DOHH2 (cell line): Measurements from ENCODE around the gene TTC39A.

Experiments used
- H3F3A ChIP-seq: fragments of 200-600 bp; sonication (generic), shearing (Covaris generic); 2 replicates; pipeline ENCODE4 v1.6.0; 2016; ENCODE audit warnings: antibody characterized with exemption, mild to moderate bottlenecking; ENCODE audit not compliant: control insufficient read depth, insufficient read depth
- H3K27ac ChIP-seq: fragments of 200-600 bp; sonication (generic); 2 replicates; pipeline ENCODE4 v1.5.1; 2014; ENCODE audit warnings: low read depth, mild to moderate bottlenecking, low read length, moderate library complexity
- H3K27me3 ChIP-seq: fragments of 200-600 bp; sonication (generic); 2 replicates; pipeline ENCODE4 v1.6.1; 2014; ENCODE audit warnings: mild to moderate bottlenecking, low read length, mixed read lengths; ENCODE audit not compliant: control insufficient read depth
- H3K36me3 ChIP-seq: fragments of 200-600 bp; sonication (generic); 2 replicates; pipeline ENCODE4 v1.6.1; 2014; ENCODE audit warnings: mild to moderate bottlenecking, low read length, moderate library complexity, mixed read lengths; ENCODE audit not compliant: control insufficient read depth
- H3K4me1 ChIP-seq: fragments of 200-600 bp; sonication (generic); 2 replicates; pipeline ENCODE4 v1.6.1; 2014; ENCODE audit warnings: mild to moderate bottlenecking, low read length, mixed read lengths; ENCODE audit not compliant: control insufficient read depth
- H3K4me2 ChIP-seq: fragments of 200-600 bp; sonication (generic); 2 replicates; pipeline ENCODE4 v1.6.0; 2014; ENCODE audit warnings: mild to moderate bottlenecking, low read length, moderate library complexity
- H3K4me3 ChIP-seq: fragments of 200-600 bp; sonication (generic); 2 replicates; pipeline ENCODE4 v1.5.1; 2014; ENCODE audit warnings: mild to moderate bottlenecking, low read length, mixed read lengths
- H3K79me2 ChIP-seq: fragments of 200-600 bp; sonication (generic); 2 replicates; pipeline ENCODE4 v1.6.1; 2014; ENCODE audit warnings: mild to moderate bottlenecking, low read length, mixed read lengths; ENCODE audit not compliant: control insufficient read depth
- H3K9me2 ChIP-seq: fragments of 200-600 bp; sonication (generic); replicated peaks from 2 replicates; pipeline ENCODE4 v1.6.1; 2014; ENCODE audit warnings: mild to moderate bottlenecking, low read length, mixed read lengths; ENCODE audit not compliant: control insufficient read depth
- H3K9me3 ChIP-seq: fragments of 200-600 bp; sonication (generic); 2 replicates; pipeline ENCODE4 v1.6.1; 2014; ENCODE audit warnings: antibody characterized with exemption, low read length, mixed read lengths; ENCODE audit not compliant: control insufficient read depth, insufficient read depth
- H4K20me1 ChIP-seq: fragments of 200-600 bp; sonication (generic); 2 replicates; pipeline ENCODE4 v1.6.0; 2014; ENCODE audit warnings: low read depth, mild to moderate bottlenecking, antibody characterized with exemption, low read length, moderate library complexity; ENCODE audit not compliant: control insufficient read depth, insufficient read depth
- EZH2phosphoT487 ChIP-seq: fragments of 200-600 bp; sonication (generic); IDR thresholded peaks from 2 replicates; pipeline ENCODE4 v1.6.1; 2017; ENCODE audit warnings: borderline replicate concordance, mild to moderate bottlenecking, antibody characterized with exemption, low read length, moderate library complexity, mixed read lengths
- TF ChIP-seq, protein P1 (sequence below): fragments of 200-600 bp; sonication (generic); IDR thresholded peaks from one replicate; pipeline ENCODE4 v1.5.1; 2014; ENCODE audit warnings: antibody characterized with exemption, mild to moderate bottlenecking, low read depth, low read length; ENCODE audit not compliant: poor library complexity, severe bottlenecking

Gene TTC39A

DNA sequence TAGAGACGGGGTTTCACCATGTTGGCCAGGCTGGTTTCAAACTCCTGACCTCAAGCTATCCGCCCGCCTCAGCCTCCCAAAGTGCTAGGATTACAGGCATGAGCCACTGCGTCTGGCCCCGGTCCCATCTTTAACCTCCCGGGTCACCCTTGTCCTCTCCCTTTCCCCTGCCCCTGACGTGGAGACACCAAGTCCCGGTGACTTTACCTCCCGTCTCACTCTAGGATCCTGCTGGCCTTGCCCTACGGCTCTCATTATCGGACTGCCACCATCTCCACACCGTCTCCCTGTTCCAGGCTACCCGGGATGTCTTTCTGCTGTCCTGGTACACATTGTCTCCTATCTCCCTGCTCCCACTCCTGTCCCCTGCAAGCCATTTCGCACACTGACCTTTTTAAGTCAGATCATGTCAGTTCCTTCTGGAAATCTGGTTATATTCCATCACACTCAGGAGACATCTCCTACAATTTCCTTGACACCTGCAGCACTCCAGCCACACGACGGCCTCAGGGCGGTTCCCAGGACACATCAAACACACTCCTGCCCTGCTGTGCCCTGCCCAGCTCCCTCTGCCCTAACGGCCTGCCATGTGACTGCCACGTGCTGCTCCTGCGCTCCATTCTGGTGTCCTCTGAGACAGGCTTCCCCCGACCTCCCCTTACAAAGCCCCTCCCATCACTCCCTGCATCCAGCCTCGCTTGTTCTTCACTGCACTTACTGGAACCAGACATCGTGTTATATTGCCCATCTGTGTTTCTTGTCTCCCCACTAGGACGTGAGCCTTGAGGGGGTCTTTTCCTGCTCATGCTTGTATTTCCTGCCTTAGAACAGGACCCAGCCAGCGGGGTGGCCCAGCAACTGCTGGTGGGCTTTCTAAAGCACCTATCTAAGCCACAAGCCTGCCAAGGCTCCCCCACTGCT is 32.7 kb downstream of the TTC39A start:
- Histone ChIP-seq H3K4me3 (peak overlapping the region; percentile 63), H3F3A (no peaks in the 10 kb centered on the region), H3K9me2 (no peaks in the 10 kb centered on the region), H3K27ac (no peak overlapping the region), H3K27me3 (peaks cover 9% of the 10 kb centered on the region), H3K36me3 (no peaks in the 10 kb centered on the region), H4K20me1 (no peaks in the 10 kb centered on the region), H3K4me1 (peaks cover 7% of the 10 kb centered on the region), H3K79me2 (no peaks in the 10 kb centered on the region), H3K9me3 (no peaks in the 10 kb centered on the region), H3K4me2 (peak overlapping the region; percentile 69)
- no peak for TF ChIP-seq EZH2phosphoT487
- TF ChIP-seq, protein P1, sequence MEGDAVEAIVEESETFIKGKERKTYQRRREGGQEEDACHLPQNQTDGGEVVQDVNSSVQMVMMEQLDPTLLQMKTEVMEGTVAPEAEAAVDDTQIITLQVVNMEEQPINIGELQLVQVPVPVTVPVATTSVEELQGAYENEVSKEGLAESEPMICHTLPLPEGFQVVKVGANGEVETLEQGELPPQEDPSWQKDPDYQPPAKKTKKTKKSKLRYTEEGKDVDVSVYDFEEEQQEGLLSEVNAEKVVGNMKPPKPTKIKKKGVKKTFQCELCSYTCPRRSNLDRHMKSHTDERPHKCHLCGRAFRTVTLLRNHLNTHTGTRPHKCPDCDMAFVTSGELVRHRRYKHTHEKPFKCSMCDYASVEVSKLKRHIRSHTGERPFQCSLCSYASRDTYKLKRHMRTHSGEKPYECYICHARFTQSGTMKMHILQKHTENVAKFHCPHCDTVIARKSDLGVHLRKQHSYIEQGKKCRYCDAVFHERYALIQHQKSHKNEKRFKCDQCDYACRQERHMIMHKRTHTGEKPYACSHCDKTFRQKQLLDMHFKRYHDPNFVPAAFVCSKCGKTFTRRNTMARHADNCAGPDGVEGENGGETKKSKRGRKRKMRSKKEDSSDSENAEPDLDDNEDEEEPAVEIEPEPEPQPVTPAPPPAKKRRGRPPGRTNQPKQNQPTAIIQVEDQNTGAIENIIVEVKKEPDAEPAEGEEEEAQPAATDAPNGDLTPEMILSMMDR = no peak

DNA sequence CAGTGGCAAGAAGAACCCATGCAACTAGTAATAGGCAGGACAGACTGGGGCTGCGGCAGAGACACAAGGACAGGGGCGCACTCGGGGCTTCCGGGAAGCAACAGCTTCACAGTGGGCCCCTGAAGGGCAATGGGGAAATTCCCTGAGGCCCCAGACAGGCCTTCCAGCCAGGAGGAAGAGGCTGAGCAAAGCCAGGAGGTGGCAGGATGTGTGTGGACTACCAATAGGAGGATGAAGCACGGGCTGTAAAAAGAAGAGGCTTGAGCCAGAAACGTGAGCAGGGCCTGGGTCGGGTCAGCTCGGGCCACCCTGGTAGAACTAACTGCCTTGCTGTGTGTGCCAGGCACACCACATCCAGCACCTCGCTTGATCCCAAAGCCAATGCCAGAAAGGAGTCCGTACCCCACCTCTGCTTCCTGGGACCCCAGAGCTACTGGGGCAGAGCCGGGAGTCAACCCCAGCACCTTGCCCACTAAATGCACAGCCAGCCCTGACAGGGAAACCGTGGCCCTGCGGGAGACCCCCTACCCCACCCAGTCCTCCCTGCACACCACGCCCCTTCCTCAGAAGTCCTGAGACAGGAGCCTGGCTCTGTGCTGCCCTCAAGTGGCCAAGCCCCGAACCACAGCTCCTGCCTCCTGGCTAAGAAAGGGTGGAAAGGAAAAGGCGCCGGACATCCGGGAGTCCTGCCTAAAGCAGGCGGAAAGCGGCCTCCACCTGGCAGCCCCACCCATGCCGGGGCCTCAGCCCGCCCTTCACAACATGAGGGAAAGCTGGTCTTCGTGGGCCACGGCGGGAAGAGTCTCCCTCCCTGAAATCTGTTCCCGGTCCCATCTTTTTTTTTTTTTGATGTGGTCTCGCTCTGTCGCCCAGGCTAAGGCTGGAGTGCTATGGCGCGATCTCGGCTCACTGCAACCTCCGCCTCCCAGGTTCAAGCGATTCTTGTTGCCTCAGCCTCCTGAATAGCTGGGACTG is 33.7 kb downstream of the TTC39A start:
- TF ChIP-seq, protein P1 = peak; percentile 97
- no peak for TF ChIP-seq EZH2phosphoT487
- H3K79me2 ChIP-seq = no peaks in the 10 kb centered on the region
- H3K27me3 ChIP-seq = peaks cover 9% of the 10 kb centered on the region
- no peak overlapping the region for H3K27ac ChIP-seq
- H3K9me2 ChIP-seq = no peaks in the 10 kb centered on the region
- no peaks in the 10 kb centered on the region for H4K20me1 ChIP-seq
- no peaks in the 10 kb centered on the region for H3K9me3 ChIP-seq
- H3K4me2 ChIP-seq = peak overlapping the region; percentile 69
- peaks cover 7% of the 10 kb centered on the region for H3K4me1 ChIP-seq
- no peaks in the 10 kb centered on the region for H3K36me3 ChIP-seq
- no peaks in the 10 kb centered on the region for H3F3A ChIP-seq
- peak overlapping the region; percentile 63 for H3K4me3 ChIP-seq

DNA sequence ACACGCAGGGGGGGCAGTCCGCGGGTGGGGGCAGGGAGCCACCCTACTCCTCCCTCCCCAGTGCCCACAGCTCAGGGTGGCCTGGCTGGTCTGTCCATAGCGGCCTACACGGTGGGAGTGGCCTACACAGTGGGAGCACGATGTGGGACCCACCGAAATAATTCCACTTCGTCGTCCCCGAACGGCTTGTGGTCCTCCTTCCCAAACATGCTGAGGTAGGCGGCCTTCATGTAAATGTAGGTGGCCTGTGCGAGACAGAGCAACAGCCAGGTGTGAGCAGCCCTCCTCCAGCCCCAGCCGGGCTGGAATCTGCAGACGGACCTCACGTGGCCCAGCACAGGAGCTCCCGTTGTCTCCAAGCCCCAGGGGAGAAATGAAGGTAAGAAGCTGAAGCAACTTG is 34.4 kb downstream of the TTC39A start:
- no peaks in the 10 kb centered on the region for H3K9me3 ChIP-seq
- no peaks in the 10 kb centered on the region for H3K36me3 ChIP-seq
- no peaks in the 10 kb centered on the region for H3K9me2 ChIP-seq
- H3F3A ChIP-seq = no peaks in the 10 kb centered on the region
- H3K4me1 ChIP-seq = peaks cover 7% of the 10 kb centered on the region
- H3K4me2 ChIP-seq = no peak overlapping the region
- no peak overlapping the region for H3K27ac ChIP-seq
- H4K20me1 ChIP-seq = no peaks in the 10 kb centered on the region
- no peak overlapping the region for H3K4me3 ChIP-seq
- TF ChIP-seq, protein P1 = no peak
- no peak for TF ChIP-seq EZH2phosphoT487
- H3K79me2 ChIP-seq = no peaks in the 10 kb centered on the region
- H3K27me3 ChIP-seq = peaks cover 9% of the 10 kb centered on the region
